HG02798 (cell line): Measurements from ENCODE around the gene OSBP2.
"Not testable (repeated sequence)": the region's sequence is repeated elsewhere in the genome, so short reads cannot be mapped to it uniquely, and the experiment has no call there.

Source experiments
- ATAC-seq: cut with Tn5 transposase; IDR thresholded peaks from one replicate; pipeline ENCODE4 v1.9.1; 2021; ENCODE audit warnings: mild to moderate bottlenecking; ENCODE audit not compliant: unreplicated experiment, poor library complexity

The OSBP2 gene

GRCh38 chr22:30717331-30717921, 22.8 kb downstream of the OSBP2 start:
- no peak for ATAC-seq

DNA sequence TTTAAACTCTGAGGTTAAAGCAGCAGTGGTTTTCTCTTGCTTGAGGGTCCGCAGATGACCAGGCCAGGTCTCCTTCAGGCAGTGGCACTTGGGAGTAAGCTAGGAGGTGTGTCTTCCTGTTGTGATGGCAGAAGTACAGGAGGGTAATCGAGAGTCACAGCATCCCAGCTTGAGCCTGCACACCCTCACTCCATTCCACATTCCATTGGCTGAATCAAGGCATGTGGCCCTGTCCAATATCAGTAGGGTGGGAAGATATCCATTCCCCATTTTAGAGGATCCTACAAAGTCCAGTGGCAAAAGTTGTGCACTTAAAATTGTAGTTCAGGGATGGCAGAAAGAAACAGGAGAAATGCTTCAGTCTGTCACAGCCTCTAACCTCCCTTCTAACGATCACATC, 23.3 kb downstream of the OSBP2 start:
- no peak for ATAC-seq

DNA sequence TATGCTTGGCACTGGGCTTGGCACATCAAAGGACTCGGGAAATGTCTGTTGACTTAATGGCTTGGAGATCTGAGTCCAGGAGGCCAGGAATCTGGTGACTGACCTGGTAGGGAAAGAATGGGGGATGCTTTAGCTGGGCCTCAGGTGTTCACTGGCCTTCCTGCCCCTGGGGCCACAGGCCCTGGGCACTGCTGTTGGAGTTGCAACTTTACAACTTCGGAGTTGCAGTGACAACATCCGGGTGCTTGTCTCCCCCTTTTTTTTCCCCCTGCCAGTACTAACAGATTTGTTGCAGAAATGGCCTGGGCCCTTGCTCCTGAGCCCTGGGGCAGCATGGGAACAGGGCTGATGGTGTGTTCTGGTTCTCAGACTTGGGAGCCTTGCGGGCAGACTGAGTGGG, 23.8 kb downstream of the OSBP2 start:
- ATAC-seq, result no peak

DNA sequence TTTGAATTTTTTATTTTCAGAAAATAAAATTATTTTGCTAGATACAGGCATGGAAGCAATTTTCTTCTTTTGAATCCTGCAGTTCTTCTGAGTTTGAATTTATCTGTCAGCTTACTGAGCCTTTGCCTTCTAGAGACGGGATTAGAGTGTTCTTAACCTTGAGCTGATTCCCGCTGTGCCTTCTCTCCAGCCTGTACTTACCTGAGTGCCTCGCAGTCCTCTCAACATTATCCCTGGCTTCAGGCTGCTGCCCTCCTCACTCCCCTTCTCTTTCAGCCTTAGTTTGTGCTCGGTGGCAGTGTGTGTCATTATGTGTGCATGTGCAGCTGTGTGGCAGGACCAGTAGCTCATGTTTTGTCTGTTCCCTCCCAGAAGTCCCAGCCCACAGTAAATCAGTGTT, 24.3 kb downstream of the OSBP2 start:
- ATAC-seq, result no peak

- no peak for ATAC-seq
Measured at GRCh38 chr22:30720263-30720837, 25.7 kb downstream of the OSBP2 start.

DNA sequence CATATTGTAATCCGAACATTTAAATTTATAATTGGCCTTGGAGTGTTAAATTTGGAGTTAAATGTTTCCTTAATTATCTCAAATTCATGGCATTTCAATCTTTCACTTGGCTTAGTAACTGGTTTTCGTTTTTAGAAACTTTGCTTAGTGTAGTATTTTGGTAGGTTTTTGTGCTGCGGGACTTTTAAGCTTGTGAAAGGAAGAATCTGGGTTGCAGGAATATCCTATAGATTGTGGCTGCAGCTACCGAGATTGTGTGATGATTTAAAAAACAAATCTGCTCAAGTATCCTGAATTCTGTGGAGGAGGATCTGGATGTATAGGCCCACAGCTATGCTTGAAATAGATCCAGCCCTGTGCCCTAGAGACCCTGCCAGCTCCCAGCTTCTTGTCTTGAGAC, 27.1 kb downstream of the OSBP2 start:
- ATAC-seq, result no peak

DNA sequence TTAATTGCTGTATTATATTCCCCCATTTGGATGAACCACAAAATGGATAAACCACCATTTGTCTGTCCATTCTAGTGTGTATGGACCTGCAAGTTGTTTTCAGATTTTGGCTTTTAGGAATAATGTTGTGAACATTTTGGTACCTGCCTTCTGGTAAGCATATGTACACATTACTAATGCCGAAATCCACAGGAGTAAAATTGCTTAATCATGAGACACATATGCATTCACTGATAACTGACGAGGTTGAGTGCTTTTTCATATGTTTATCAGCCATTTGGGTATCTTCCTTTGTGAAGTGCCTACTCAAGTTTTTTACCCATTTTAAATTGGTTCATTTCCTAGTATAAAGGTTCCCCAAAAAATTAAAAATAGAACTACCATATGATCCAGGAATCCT, 34.2 kb downstream of the OSBP2 start:
- no peak for ATAC-seq

DNA sequence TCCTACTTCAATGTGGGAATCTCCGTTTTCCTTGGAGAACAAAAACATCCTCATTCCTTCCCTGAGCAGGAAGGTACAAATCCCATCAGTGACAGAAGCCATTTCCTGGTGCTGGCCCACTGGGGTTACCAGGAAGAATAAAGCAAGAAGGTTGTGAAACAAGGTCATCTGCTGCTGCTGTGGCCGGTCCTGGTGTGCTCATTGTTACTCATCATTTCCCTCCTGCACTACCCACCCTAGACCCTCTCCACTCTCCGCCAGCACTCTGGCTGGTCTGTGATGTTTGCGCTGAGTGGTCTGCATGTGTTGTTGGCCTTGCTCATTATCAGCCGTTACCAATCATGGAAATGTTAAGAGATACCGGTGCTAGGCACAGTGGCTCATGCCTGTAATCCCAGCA, 37.0 kb downstream of the OSBP2 start:
- no peak for ATAC-seq

GRCh38 chr22:30732426-30732825, 37.8 kb downstream of the OSBP2 start:
- ATAC-seq, result no peak

DNA sequence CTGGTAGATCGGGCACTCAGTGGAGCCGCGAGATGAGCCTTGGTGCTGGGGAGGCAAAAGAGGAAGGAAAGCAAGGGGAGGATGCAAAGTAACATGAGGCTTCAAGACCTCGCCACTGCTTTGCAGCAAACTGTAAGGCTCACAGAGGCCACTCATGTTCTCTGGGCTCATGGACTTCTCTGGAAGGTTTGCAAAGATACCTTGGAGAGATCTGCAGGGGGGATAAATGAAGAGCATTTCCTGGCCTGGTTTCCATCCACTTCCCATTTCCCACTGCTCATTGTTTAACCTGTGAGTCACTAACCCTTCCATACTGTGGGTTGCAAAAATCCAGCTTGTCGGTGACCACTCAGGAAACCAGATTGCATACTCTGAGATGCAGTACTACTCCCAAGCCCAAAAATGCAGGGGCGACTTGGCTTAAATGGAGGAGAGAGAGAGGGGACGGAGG, 38.5 kb downstream of the OSBP2 start:
- ATAC-seq, result no peak

- ATAC-seq, result not testable (repeated sequence)
Measured at GRCh38 chr22:30740007-30740406, 45.3 kb downstream of the OSBP2 start.

- peak; percentile 48 for ATAC-seq
Measured at GRCh38 chr22:30740511-30740910, 45.8 kb downstream of the OSBP2 start.

- ATAC-seq, result no peak
Measured at GRCh38 chr22:30742291-30743256, 47.9 kb downstream of the OSBP2 start.

DNA sequence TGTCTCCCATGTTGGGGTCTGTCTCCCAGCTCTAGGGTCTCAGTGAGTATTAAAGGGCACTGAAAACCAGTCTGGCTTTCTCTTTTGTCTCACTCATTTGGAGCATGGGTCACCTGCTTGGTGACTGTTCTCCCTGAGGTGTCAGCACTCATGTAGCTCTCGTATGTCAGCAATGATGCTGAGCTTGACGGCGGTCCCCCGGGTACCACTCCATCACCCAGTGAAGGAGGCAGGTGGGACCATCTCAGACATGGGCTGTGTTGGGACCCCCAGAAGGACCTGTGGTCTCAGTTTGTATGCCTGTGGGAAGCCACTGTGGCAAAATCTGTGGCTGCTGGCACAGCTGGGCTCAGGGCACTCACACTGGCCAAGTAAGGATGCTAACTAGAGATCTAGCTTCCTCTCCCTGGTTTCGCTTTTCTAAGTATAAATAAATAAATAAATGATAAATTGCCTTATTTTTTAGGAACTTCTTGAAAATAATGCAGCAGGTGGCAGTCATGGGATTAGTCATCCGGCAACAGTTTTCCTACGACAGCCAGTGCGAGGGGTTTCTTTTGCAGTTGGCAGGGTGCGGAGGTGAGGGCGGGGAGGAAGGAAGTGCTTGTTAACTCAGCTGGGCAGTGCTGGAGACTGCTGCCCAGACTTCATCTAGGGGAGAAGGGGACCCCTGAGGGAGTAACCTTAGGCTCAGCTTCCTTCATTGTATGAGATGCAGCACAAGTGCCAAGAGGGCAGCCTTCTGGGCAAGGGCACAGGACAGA, 48.8 kb downstream of the OSBP2 start:
- no peak for ATAC-seq

- ATAC-seq, result no peak
Measured at GRCh38 chr22:30744224-30744623, 49.5 kb downstream of the OSBP2 start.

- no peak for ATAC-seq
Measured at GRCh38 chr22:30747493-30747892, 52.8 kb downstream of the OSBP2 start.

DNA sequence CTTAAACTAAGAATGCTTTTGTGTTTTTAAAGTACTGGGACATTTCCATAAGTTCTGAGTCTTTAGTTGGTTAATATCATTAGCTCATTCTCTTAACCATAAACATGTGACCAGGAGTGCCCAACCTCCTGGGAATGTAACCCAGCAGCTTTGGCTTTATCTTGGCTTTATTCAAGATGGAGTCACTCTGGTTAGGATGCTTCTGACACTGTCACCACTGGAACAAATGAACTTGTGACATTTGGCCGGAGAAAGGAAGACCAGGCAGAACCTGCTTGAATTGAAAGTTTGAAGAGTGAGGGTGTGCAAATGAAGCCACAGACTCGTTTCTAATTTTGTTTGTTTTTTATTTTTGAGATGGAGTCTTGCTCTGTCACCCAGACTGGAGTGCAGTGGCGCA, 54.6 kb downstream of the OSBP2 start:
- ATAC-seq, result no peak

DNA sequence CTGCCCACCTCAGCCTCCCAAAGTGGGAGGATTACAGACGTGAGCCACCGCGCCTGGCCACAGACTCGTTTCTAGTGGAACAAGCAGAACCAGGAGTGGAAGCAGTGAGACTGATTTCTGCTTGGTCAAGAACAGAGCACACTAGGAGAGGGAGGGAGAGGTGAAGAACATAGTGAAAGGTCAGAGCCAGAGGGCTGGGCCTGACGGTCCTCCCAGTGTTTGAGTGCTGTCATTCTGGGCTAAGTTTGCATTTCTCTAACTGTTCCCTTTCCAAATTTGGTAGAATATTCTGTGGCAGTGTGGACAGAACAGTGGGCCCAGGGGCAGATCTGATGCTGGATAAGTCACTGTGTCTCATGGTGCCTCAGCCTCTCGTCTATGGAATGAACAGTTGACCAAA, 55.2 kb downstream of the OSBP2 start:
- no peak for ATAC-seq

DNA sequence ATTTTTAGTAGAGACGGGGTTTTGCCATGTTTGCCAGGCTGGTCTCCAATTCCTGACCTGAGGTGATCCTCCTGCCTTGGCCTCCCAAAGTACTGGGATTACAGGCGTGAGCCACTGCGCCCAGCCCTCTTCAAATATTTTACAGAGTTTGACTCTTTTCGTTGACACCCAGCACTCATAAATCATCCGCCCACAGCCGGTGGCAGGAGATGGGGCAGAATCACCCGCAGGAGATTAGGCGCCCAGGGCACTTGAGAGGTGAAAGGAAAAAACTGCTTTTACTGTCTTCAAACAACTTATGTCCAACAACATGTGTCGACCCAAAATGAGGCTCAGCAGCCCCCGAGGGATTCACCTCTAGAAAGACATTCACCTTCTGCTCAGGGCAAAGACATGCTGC, 56.9 kb downstream of the OSBP2 start:
- ATAC-seq, result no peak

GRCh38 chr22:30752771-30753170, 58.1 kb downstream of the OSBP2 start:
- no peak for ATAC-seq

DNA sequence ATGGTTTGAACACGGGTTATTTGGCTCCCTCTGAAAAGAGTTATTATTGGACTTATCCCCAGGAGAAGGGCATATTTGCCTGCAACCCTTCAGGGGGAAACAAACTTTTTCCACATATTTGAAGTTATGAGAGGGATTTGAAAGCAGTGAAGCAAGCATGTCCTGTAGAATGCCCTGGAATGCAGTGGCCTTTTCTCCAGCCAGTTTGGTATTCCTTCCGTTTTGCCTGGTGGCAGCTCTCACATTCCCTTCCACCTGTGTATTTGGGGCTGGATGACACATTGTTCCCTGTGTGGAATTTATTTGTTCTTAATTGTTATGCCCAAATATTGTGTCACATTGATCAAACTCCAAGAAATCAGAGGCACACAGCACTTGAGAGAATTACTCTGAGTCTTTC, 59.0 kb downstream of the OSBP2 start:
- no peak for ATAC-seq
